Spleen (tissue), 11 donors: ENCODE results near the gene STIM1. TPM values are rescaled to one million over a fixed set of nuclear protein-coding genes. Genes with fewer than 3 reads are reported as not detected.

Experiments
- DNase-seq: peaks from one replicate; pipeline ENCODE4 v3.0.0-alpha.2; 2020
- H3K27ac ChIP-seq, 8 donors: fragments of 200-600 bp; sonication (generic) in 7 of 8; 1 replicate in 4 of 8; 2 replicates in 4 of 8; pipeline versions ENCODE4 v1.5.0 to v1.8.0; 2016 to 2021; ENCODE audit warnings: inconsistent platforms in 4 of 8, mild to moderate bottlenecking in 4 of 8, moderate library complexity in 1 of 8
- H3K27me3 ChIP-seq, 7 donors: fragments of 200-600 bp; sonication (generic) in 6 of 7; replicated peaks in 1 of 7; 1 replicate in 4 of 7; 2 replicates in 3 of 7; pipeline versions ENCODE4 v1.5.0 to v1.8.0; 2016 to 2021; ENCODE audit warnings: inconsistent platforms in 3 of 7, mild to moderate bottlenecking in 1 of 7
- H3K36me3 ChIP-seq, 6 donors: fragments of 200-600 bp; sonication (generic) in 5 of 6; 1 replicate in 4 of 6; 2 replicates in 2 of 6; pipeline versions ENCODE4 v1.5.0 to v1.8.0; 2016 to 2021; ENCODE audit warnings: inconsistent platforms in 2 of 6
- H3K4me1 ChIP-seq, 6 donors: fragments of 200-600 bp; sonication (generic) in 5 of 6; 1 replicate in 3 of 6; 2 replicates in 3 of 6; pipeline versions ENCODE4 v1.5.0 to v1.8.0; 2016 to 2021; ENCODE audit warnings: inconsistent platforms in 3 of 6
- H3K4me3 ChIP-seq, 8 donors: fragments of 200-600 bp; sonication (generic) in 7 of 8; 1 replicate in 4 of 8; 2 replicates in 4 of 8; pipeline versions ENCODE4 v1.5.0 to v1.8.0; 2016 to 2021; ENCODE audit warnings: inconsistent platforms in 4 of 8, mild to moderate bottlenecking in 4 of 8, moderate library complexity in 2 of 8
- H3K9me3 ChIP-seq, 8 donors: fragments of 200-600 bp; sonication (generic) in 7 of 8; 1 replicate in 4 of 8; 2 replicates in 4 of 8; pipeline versions ENCODE4 v1.5.0 to v1.8.0; 2016 to 2021; ENCODE audit warnings: inconsistent platforms in 4 of 8
- CTCF ChIP-seq, 11 experiments: fragments of 200-600 bp in 7 of 11; fragments of 450-650 bp in 4 of 11; sonication (generic) in 4 of 11; IDR thresholded peaks in 8 of 11; conservative IDR thresholded peaks in 3 of 11; 1 replicate in 7 of 11; 2 replicates in 4 of 11; pipeline versions ENCODE4 v1.4.0 to v1.8.0; 2016 to 2021; ENCODE audit warnings: antibody characterized with exemption in 11 of 11, inconsistent platforms in 4 of 11, mild to moderate bottlenecking in 1 of 11
- POLR2A ChIP-seq, 3 donors: fragments of 450-650 bp; IDR thresholded peaks; one replicate each; pipeline ENCODE4 v1.5.1; 2017; ENCODE audit warnings: antibody characterized with exemption in 3 of 3, mild to moderate bottlenecking in 1 of 3
- POLR2AphosphoS5 ChIP-seq, 3 donors: sonication (generic); formaldehyde crosslinking; IDR thresholded peaks; one replicate each; pipeline ENCODE4 v1.5.1; 2017; ENCODE audit warnings: antibody characterized with exemption in 3 of 3
- WGBS, 5 donors: extraction: QIAGEN DNeasy Blood & Tissue Kit in 3 of 5; methylation state at CpG; one replicate each; pipeline versions ENCODE4 v1.1.5 to v1.1.7; 2013 to 2018; 5-methylcytosine and 5-hydroxymethylcytosine counted together
- intact Hi-C: fragments of 100-400 bp; cut with DNase I; formaldehyde crosslinking; loops from one replicate; pipeline ENCODE4 v1.15.0; 2023; ENCODE audit warnings: low total_unique reads
- polyA plus RNA-seq, 3 donors: library from polyadenylated mRNA; stranded (reverse); fragments of 200-250 nt; gene quantifications; one replicate each; pipeline ENCODE4 v1.2.1, GENCODE V29; 2013
- total RNA-seq, 7 donors: library from RNA; depleted of rRNA in 3 of 7; stranded (reverse); fragments of >200 nt in 3 of 7; fragmentation: NEBNext Ultra II Directional in 4 of 7; extraction: Animal tissue kit (Norgen Biotek cat#: 25700) in 4 of 7; gene quantifications; one replicate each; pipeline versions ENCODE4 v1.1.0 to v1.2.1, GENCODE V29; 2016 to 2021
- donor health status: healthy with polysubstance abuse.
- donor health status: DM: no; HTN: no; CAD: no; lungs with moderate emphysema.
- donor health status: DM: no; HTN: no; CAD: no.
- donor health status: Bipolar disorder and iron deficiency.
- donor health status: healthy.
- donor health status: DM: no; HTN: no; CAD: no.
- donor health status: DM: yes; HTN: yes; CAD: no.

Gene STIM1
- total and polyA plus RNA-seq, 10 donors, result 13.0 to 85.2 (median 58.0) TPM

- no peak for DNase-seq
- intact Hi-C loops, result no loop called here
- TF ChIP-seq CTCF (IDR thresholded peaks at IDR 0.05 in 8 of 11, conservative IDR thresholded peaks at IDR 0.05 in 3 of 11) (no peak), POLR2AphosphoS5 (IDR thresholded peaks at IDR 0.05) (peak in 1 of 3 donors; percentile 15), POLR2A (IDR thresholded peaks at IDR 0.05) (no peak)
- Histone ChIP-seq H3K36me3 (peaks cover 0 to 74% (median 32%) of the 10 kb centered on the region in 6 donors), H3K9me3 (no peaks in the 10 kb centered on the region), H3K4me3 (no peak overlapping the region), H3K4me1 (peaks cover 0 to 45% (median 10%) of the 10 kb centered on the region in 6 donors), H3K27me3 (no peaks in the 10 kb centered on the region), H3K27ac (peak overlapping the region in 3 of 8 donors; percentile 53 to 79 (median 56))
- 44 to 76% (median 49%) methylated on average over 2 of the region's 2 CpGs for WGBS, 5 donors
These were observed 234.8 kb downstream of the STIM1 start for GRCh38 chr11:4090258-4090657.

GRCh38 chr11:4092026-4092425 is 236.6 kb downstream of the STIM1 start:
- Histone ChIP-seq H3K27me3 (no peaks in the 10 kb centered on the region), H3K9me3 (no peaks in the 10 kb centered on the region), H3K4me3 (no peak overlapping the region), H3K4me1 (peaks cover 13 to 56% (median 28%) of the 10 kb centered on the region in 6 donors), H3K36me3 (peaks cover 0 to 56% (median 21%) of the 10 kb centered on the region in 6 donors), H3K27ac (peak overlapping the region in 3 of 8 donors; percentile 35 to 79 (median 56))
- DNase-seq, result no peak
- TF ChIP-seq POLR2A (IDR thresholded peaks at IDR 0.05) (no peak), CTCF (IDR thresholded peaks at IDR 0.05 in 8 of 11, conservative IDR thresholded peaks at IDR 0.05 in 3 of 11) (no peak), POLR2AphosphoS5 (IDR thresholded peaks at IDR 0.05) (no peak)
- intact Hi-C loops, result no loop called here
- WGBS, 5 donors, result 8 to 42% (median 17%) methylated on average over 2 of the region's 2 CpGs

- TF ChIP-seq POLR2A (IDR thresholded peaks at IDR 0.05), result no peak
- TF ChIP-seq POLR2AphosphoS5 (IDR thresholded peaks at IDR 0.05), result no peak
- TF ChIP-seq CTCF (IDR thresholded peaks at IDR 0.05 in 8 of 11, conservative IDR thresholded peaks at IDR 0.05 in 3 of 11), result no peak
- peaks cover 13 to 73% (median 36%) of the 10 kb centered on the region in 6 donors for H3K4me1 ChIP-seq
- intact Hi-C loops, result no loop called here
- peak overlapping the region; percentile 74 to 91 (median 82) for H3K4me3 ChIP-seq
- no peak for DNase-seq
- no peaks in the 10 kb centered on the region for H3K27me3 ChIP-seq
- WGBS, 5 donors, result 72 to 76% (median 74%) methylated on average over 25 of the region's 25 CpGs
- H3K36me3 ChIP-seq, result peaks cover 0 to 39% (median 9%) of the 10 kb centered on the region in 6 donors
- no peaks in the 10 kb centered on the region for H3K9me3 ChIP-seq
- peak overlapping the region; percentile 84 to 95 (median 92) for H3K27ac ChIP-seq
These were observed 238.3 kb downstream of the STIM1 start for GRCh38 chr11:4093519-4094347.
